Thyroid gland (tissue), 4 donors: ENCODE results near the gene ZNF644.

Source experiments
- POLR2A ChIP-seq, 2 donors: fragments of 450-650 bp; IDR thresholded peaks; one replicate each; pipeline ENCODE4 v1.6.1; 2017; ENCODE audit warnings: antibody characterized with exemption in 2 of 2, mild to moderate bottlenecking in 2 of 2, moderate library complexity in 1 of 2
- TF ChIP-seq, protein P1 (sequence below), 6 experiments: fragments of 200-600 bp in 3 of 6; fragments of 450-650 bp in 3 of 6; sonication (generic) in 3 of 6; IDR thresholded peaks; one replicate each; pipeline ENCODE4 v1.5.1; 2016 to 2019; ENCODE audit warnings: antibody characterized with exemption in 6 of 6, mild to moderate bottlenecking in 2 of 6, inconsistent platforms in 1 of 6, moderate library complexity in 1 of 6

DNA sequence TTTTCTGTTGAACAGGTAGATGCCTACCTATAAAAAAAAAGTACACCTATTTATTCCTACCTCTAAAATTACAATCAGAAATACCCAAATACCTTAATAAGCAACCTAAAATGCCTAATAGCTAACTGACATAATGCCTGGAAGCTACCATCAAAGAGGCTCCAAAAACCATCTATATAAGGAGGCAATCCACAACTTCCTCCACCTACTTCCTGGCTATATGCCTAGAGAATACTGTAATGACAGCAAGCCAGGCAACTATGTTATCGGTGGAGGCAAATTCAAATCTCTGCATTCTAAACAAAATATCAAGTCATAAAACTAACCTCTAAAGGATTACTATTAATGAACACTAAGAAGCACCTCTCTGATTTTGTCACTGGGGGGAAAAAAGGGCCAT is 10.1 kb downstream of the ZNF644 start:
- TF ChIP-seq, protein P1, sequence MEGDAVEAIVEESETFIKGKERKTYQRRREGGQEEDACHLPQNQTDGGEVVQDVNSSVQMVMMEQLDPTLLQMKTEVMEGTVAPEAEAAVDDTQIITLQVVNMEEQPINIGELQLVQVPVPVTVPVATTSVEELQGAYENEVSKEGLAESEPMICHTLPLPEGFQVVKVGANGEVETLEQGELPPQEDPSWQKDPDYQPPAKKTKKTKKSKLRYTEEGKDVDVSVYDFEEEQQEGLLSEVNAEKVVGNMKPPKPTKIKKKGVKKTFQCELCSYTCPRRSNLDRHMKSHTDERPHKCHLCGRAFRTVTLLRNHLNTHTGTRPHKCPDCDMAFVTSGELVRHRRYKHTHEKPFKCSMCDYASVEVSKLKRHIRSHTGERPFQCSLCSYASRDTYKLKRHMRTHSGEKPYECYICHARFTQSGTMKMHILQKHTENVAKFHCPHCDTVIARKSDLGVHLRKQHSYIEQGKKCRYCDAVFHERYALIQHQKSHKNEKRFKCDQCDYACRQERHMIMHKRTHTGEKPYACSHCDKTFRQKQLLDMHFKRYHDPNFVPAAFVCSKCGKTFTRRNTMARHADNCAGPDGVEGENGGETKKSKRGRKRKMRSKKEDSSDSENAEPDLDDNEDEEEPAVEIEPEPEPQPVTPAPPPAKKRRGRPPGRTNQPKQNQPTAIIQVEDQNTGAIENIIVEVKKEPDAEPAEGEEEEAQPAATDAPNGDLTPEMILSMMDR (IDR thresholded peaks at IDR 0.05): no peak
- TF ChIP-seq POLR2A (IDR thresholded peaks at IDR 0.05): no peak
